Ureter (tissue), 1 donor: Measurements from ENCODE around the gene MYCL. TPM values are rescaled to one million over a fixed set of nuclear protein-coding genes. Genes with fewer than 3 reads are reported as not detected.
"Not testable (repeated sequence)": the region's sequence is repeated elsewhere in the genome, so short reads cannot be mapped to it uniquely, and the experiment has no call there.

Experiments used
- DNase-seq: peaks from one replicate; pipeline ENCODE4 v3.0.0-alpha.2; 2020; ENCODE audit warnings: low spot score
- total RNA-seq: library from RNA; stranded (reverse); gene quantifications from one replicate; pipeline ENCODE4 v1.2.4, GENCODE V29; 2023
- donor health status: DM: yes; HTN: yes; CAD: no.

The MYCL gene
- total RNA-seq, 1 donor from 2014 or later, result 84.3 TPM

DNA sequence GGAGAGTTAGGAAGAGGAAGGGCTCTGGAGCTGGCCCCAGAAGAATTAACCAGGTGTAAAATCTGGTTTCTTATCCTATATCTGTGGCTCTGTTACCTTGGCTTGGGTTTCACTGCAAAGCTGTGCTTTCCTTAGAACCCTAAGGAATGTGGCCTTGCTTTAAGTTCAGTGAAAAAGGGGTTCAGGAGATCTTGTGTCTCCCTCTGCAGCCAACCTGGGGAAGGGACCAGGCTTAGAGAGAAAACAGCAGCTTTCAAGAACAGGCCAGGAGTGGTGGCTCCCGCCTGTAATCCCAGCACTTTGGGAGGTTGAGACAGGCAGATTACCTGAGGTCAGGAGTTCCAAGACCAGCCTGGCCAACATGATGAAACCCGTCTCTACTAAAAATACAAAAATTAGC lies 16.1 kb upstream of the MYCL start:
- DNase-seq, result no peak

DNA sequence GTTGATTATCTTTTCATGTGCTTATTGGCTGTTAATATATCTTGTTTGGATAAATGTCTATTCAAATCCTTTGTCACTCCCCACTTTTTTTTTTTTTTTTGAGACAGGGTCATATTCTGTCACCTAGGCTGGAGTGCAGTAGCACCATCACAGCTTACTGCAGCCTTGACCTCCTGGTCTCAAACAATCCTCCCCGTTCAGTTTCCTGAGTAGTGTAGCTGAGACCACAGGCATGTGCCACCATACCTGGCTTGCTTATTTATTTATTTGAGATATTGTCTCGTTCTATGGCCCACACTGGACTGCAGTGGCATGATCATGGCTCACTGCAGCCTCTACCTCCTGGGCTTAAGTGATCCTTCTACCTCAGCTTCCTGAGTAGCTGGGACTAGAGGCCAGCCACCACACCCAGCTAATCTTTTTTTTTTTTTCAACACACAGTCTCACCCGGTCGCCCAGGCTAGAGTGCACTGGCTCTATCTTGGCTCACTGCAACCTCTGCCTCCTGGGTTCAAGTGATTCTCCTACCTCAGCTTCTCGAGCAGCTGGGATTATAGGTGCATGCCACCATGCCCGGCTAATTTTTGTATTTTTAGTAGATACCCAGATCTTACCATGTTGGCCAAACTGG lies 13.9 kb upstream of the MYCL start:
- DNase-seq, result no peak

DNA sequence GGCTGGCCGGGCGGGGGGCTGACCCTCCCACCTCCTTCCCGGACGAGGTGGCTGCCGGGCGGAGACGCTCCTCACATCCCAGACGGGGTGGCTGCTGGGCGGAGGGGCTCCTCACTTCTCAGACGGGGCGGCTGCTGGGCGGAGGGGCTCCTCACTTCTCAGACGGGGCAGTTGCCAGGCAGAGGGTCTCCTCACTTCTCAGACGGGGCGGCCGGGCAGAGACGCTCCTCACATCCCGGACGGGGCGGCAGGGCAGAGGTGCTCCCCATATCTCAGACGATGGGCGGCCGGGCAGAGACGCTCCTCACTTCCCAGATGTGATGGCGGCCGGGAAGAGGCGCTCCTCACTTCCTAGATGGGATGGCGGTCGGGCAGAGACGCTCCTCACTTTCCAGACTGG lies 11.4 kb upstream of the MYCL start:
- DNase-seq, result not testable (repeated sequence)

DNA sequence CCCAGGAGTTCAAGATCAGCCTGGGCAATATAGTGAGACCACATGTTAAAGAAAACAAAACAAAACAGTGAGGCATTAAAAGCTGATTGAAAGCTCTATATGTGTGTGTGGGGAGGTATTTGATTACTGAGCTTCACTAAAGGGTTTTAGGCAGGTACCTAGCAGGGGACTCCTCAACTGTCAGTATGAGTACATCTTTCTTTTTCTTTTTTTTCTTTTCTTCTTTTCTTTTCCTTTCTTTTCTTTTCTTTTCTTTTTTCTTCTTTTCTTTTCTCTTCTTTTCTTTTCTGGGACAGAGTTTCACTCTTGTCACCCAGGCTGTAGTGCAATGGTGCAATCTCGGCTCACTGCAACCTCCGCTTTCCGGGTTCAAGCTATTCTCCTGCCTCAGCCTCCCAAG lies 8.5 kb upstream of the MYCL start:
- DNase-seq, result no peak

DNA sequence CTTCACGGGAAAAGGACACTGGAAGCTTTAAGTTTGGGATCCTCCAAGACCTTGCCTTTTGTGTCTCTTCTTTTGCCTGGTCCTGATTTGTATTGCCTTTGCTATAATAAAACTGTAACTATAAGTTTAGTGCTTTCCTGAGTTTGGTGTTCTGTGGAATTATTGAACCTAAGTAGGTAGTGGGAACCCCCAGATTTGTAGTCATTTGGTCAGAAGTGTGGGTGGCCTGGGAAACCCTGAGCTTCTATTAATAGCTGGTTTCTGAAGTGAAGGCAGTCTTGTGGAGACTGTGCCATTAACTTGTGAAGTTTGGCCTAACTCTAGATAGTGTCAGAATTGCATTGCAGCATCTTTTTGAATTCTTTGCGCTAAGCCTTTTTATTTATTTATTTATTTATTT lies 6.8 kb upstream of the MYCL start:
- no peak for DNase-seq

DNA sequence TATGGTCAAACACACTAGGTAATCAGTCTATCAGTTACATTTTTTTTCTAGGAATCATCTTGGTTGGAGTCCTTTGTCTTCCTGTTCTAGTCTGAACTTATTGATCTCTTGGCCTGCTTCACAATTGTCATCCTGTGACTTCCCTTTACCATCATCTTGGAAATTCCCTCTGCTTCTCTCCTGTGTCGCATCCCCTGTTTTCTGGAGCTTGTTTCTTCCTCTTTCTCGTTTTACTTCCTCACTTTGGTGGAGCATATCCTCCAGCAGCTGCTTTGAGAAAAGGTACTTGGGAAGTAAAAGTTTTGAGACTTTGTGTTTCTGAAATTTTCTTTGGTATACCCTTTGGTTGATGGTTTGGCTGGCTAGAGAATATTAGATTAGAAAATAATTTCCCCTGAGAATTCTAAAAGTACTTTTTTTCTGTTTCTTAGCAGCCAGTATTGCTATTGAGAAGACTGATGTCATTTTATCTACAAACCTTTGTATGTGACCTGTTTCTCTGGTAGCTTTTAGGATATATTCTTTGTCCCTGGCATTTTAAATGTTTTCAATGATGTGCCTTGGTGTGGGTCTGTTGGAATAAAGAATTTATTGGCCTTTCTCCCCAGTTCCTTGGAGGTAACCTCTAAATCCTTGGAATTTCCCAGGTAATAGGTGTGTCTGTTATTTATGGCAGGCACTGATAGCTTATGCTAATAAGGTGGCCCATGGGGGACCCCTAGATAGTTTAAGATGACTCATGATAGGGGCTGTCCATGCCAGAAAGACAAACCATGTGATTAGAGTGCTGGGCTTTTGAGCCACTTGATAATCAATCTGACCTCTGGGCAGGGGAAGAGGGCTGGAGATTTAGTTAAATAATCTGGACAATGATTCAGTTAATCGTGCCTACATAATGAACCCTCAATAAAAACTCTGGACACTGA lies 6.1 kb upstream of the MYCL start:
- no peak for DNase-seq

DNA sequence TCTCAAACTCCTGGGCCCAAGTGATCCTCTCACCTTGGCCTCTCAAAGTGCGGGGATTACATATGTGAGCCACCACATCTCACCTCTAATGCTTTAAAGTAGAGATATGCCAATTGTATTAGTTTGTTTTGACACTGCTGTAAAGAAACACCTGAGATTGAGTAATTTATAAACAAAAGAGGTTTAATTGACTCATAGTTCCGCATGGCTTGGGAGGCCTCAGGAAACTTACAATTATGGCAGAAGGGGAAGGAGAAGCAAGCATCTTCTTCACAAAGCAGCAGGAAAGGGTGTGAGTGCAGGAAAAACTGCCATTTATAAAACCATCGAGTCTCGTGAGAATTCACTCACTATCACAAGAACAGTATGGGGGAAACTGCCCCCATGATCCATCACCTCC lies 3.5 kb upstream of the MYCL start:
- no peak for DNase-seq

DNA sequence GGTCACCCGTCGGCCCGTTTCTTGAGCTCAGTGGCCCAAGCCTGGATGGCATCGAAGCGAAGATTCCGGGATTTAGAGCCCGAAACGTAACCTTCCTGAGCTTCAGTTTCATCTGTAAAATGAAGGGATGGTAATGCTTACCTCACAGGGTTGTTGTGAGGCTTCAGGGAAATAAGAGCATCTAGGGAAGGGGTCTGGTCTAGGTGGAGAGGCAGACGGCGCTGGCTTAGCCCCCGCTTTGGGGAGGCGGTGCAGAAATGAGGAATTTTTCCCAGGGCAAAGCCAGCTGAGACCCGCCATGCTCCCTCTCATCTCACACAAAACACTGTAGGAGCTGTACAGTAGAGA lies 717 bp upstream of the MYCL start:
- no peak for DNase-seq

DNA sequence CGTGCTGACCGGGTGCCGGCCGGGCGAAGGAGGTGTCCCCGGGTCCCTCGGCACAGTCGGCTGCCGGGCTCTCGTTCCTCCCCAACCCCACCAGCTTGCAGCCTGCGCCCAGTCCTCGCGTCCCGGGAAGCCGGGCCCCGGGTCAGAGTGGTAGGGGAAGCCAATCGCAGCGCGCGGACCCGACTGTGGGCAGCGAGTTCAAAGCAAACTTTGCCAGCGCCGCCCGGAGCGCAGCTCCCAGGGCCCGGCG lies 328 bp downstream of the MYCL start:
- no peak for DNase-seq

DNA sequence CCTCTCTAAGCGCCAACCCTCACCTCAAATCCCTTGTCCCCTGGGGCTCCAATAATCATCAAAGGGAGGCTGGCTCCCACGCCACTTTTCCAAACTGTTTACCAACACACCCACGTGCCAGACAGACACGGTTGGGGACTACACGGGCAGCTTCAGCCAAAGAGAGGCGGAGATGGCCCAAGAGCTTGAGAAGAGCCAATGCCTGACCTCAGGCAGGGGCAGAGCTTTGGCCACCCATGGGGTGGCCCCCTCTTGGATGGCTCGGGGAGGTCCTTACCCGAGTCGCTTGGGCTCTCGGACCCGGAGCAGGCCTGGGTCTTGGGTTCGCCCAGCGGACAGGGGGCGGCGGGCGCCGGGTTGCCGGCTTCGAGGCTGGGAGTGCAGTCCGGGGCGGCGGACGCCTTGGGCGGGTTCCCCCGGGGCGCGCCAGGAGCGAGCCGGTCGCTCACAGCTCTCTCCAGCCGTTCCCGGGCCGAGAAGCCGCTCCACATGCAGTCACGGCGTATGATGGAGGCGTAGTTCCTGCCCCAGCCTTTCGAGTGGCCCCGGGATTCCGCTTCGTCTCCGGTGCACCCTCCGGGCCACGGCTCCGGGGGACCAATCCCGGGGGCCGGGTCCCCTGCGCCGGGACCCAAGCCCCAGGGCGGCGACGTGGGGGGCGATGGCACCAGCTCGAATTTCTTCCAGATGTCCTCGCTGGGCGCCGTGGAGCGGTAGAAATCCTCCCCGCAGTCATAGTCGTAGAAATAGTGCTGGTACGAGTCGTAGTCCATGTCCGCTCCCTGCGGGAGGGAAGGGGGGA lies 854 bp downstream of the MYCL start:
- no peak for DNase-seq

DNA sequence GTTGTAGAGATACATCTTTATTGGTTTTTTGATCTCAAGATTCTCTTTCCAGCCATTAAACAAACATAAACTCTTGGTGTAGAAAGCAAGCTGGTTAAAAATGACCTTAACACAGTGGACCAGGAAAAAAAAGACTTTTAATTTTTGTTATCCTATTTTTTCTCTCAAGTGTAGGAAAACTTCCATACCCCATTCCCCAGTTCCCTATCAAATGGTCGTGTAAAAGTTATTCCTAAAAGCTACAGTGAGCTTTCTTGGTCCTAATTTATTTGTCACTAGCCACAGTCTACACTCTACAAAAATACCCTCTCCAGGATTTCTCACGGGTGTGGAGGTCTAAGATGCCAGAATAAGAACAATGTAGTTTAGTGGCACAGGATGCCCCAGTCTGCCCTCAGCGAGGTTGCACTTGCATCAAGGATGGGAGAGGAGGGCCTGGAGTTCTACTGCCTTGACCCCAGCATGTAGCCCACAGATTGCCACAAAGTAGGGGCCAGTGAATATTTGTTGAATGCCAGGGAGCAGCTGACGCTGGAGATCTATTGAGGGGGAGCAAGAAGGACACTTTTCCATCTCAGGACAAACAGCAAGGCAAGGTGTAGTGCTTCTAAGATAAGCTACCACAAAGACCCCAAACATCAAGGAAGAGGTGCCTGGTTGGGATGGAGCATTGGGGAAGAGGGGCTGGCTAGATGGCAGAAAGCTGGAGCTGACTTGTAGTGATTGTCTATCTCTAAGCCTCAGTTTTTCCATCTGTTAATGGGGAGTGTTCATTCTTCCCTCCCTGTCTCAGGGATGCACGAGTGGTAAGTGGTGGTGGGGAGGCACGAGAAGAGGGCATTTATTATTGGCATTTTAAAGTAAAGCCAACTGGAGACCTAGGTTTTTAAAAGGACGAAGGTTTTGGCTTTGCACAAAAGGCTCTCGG lies 1.8 kb downstream of the MYCL start:
- DNase-seq, result no peak

DNA sequence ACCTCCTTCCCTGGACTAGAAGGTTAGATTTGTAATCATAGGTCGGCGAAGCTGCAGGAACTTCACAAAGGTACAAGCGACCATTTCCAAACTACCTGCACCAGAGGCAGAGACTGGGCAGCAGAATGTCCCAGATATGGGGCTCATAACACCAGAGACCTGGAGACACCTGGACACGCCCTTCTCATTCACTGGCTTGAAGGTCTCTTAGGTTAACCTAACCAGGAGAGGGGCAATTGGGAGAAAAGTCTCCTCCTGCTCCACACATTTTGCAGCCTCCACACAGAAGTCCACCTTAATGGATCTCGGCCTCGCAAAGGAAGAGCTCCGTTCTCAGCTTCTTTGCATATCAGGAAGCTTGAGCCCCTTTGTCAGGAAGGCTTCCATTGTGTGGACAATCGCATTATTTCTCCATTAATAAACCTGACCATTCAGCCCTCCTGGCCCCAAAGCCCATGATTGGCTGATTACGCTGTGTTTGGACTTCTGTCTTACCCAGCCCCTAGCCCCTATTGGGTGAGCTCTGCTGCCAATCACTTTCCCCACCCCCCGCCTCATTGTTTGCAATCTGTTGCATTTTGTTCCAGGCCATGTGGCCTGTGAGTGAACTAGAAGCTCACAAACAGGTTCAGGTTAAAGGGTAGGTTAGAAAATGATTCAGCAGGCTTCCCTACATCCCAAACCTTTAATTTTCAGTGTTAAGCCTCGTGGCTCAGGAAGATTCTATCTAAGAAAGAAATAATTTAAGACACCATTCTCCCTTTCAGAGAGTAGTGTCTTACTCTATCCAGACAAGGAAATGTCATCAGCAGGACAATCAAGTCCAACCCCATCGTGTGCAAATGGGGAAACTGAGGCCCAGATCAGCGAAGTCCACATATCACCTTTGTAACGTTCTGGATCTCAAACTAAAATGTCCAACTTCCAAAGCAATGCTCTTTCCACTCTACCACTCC lies 2.8 kb downstream of the MYCL start:
- DNase-seq, result peak; percentile 81

DNA sequence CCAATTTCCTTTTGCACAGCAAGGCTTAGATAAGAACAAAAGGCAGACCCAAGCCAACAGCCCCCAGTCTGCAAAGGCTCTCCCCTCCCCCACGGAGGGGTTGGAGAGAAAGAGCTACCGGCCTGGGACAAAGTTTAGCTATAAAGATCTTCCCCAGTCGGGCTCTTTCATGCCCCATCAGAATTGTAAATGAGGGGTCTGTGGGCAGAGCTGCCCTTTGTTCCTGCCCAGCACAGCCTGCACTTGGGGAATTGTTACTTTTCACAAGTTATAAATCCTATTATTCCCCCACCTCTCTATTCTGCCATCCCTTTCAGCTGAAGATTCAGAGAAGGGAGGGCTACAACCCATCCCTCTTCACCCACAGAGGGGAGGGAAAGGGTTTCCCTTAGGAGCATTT lies 3.5 kb downstream of the MYCL start:
- DNase-seq, result no peak

DNA sequence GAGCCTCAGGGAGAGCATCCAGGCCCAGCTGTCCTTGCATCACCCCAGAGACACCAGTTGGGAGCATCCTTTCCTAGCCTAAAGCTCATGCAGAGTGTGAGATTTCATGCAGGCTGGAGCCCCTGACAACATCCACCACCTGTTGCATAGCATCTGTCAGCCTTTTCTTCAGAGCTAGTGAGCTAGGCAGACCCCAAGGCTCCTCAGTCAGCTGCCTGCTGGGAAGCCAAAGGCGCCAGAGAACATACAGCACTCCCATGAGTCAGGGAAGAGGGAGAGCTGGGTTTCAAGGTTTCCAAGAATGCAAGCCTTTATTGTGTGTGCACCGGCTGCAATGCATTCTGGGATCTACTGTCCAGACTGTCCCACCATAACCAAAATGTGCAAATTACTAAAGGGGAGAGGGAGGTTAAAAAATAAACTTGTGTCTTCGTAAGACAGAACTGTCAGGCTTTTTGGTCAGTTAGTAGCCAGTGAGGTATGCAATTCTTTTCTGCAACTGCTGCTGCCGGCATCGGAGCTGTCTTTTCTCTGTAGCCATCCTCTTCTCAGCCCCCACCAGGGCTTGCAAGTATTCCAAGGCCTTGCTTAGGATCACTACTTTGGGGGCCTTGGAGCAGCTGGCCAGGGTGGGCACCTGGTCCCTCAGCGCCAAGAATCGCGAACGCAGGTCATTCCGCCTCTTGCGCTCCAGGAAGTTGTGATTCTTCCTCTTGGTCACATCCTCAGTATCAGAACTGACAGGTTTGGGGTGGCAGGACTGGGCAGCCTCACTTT lies 4.6 kb downstream of the MYCL start:
- DNase-seq, result no peak

DNA sequence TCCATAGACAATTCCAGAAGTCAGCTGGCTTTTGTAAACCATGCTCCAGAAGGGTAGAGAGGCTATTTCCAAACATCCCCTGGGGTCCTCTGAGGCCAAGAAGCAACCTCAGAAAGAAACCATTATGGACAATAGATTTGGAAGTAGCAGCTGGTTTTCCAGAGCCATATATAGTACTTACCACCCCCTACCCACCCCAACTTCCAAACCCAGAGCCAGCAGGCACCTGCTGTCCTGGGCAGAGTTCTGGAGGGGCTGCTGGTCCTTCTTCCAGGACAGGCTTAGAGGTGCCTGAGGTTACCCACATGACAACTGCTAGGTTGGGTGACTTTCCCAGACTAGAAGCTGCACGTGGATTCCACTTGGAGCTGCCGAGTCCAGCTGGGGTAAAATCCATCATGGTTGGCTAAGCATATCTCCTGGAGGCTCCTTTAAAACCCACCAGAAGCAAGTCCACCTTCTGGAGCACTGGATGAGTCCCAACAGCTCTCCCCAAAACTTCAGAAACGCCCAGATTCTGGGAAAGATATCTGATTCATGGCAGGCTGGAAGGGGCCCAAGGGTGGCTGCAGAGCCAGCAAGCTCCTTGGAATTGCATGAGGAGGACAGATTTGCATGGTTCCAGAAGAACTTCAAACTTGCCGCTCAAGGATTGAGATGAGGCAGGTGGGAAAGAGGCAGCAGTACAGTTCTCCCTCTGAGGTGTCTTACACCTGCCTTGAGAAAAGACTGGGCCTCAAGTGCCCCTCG lies 5.8 kb downstream of the MYCL start:
- DNase-seq, result no peak

DNA sequence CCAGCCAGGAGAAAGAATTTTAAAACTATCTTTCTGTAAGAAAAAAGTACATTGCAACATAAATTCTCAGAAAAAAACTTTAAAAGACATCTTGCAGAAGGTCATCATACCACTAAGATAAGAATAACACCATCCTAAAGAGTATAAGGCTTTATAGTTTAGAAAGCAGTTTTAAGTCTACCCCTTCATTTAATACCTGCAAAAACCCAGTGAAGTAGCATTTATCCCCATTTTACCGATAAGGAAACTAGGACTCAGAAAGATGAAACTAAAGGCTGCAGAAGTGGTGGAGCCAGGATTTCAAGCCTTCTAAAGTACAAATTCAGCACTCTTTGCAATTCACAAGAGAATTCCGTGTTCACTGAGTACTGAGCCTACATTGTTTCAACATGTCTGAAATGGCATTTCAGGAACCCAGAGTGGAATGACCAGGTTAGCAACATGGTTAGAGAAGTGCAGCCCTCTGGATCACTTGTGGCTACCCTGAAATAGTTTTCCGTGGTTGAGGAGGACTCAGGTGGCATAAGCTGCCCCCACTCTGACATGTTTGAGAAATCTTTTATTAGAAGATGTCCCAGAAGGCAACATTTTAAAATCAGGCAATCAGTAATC lies 6.7 kb downstream of the MYCL start:
- DNase-seq, result no peak

DNA sequence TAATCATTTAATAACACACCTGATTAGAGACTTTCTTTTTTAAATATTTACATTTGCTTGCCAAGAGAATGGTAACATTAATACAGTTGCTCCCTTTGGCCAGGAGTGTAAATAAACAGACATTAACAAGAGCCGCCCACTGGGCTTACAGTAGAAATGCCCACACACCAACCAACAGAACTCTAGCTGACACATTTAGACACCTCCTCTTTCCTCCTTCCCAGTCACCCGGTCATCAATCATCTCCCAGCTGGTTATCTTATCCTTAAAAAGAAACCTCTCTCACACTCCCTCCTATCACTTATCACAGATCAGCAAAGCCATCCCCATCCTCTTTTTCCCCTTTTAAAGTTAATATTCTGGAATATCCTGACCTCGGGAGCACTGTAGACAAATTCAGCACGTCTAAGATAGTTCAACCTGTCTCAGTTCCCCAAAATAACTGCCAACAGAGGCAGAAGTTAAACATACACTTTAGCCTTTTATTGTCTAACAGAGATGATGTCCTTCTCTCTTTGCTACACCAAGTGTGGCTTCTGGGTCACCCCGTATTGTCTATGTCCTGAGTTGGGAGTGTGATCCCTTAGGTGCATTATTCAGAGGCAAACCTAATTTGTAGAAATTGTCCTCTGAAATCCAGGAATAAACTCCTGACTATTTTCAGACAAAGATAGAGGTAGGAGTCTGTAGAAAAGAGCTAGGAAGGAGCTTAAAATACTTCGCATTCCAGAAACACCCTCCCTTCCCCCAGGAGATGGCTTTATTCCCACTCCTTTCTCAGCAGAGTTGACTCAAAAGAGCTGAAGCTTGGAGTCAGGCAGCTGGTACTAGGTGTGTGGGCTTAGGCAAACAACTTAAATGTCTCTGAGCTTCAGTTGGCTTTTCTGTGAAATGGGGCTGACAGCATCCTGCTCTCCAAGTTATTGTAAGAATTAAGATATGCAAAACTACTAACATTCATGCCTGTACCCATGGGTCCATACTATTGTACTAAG lies 8.8 kb downstream of the MYCL start:
- no peak for DNase-seq
